NT2/D1 (cell line): ENCODE data around the gene PPP1R14B.

Source experiments
- YY1 ChIP-seq: IDR thresholded peaks from 2 replicates; pipeline ENCODE4 v1.6.1; 2011; ENCODE audit not compliant: insufficient read length, insufficient read depth
- ZNF274 ChIP-seq: IDR thresholded peaks from 2 replicates; pipeline ENCODE4 v1.6.1; 2011; ENCODE audit warnings: mild to moderate bottlenecking, low read depth, low read length

DNA sequence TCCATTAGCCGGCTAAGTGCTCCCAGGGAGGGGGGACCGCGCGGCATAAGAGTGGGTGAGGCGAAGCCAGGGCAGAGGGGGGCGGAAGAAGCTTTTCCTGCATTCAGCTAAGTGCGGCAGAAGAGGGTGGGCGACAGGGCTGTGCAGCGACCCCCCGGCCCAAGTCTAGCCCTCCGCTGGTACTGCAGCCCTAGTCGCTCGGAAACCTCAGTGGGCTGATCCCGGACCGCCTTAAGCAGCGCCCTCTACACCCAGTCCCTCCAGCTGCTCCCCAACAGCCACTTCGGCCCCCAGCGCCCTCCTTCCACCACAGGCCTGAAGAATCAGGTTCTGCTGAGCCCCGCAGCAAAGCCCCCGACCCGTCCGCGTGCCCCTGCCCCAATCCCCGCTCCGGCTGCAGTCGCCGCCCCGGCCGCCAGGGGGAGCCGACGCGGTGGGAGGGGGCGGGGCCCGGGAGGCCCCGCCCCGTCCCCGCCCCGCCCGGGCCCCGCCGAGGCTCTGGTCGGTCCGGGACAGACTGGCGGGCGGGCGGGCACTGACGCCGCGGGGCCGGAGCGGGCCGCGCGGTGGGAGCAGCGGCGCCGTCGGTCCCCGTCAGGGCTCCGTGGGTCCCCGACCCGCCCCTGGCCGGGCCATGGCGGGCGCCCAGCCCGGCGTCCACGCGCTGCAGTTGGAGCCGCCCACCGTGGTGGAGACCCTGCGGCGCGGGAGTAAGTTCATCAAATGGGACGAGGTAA is 4.4 kb upstream of the PPP1R14B start, which contains the start of gene PLCB3:
- TF ChIP-seq YY1 (no peak), ZNF274 (no peak)
